ENCODE results near the gene ZNF747. TPM values are rescaled to one million over a fixed set of nuclear protein-coding genes. Genes with fewer than 3 reads are reported as not detected.
A peak's percentile ranks its signal among the peaks of the same experiment; 100 is the strongest.

The ZNF747 gene
- total and polyA plus RNA-seq, 3 experiments from 2014 or later, result 8.4 to 17.0 (median 13.5) TPM

GRCh38 chr16:30556125-30556473 lies 21.4 kb upstream of the ZNF747 start:
- Histone ChIP-seq H3K36me3 (ENCODE audit: insufficient read depth, low read length) (peaks cover 15% of the 10 kb centered on the region), H3K4me3 (ENCODE audit: low read length) (no peak overlapping the region), H3K9me3 (ENCODE audit: low read length) (no peaks in the 10 kb centered on the region), H3K27ac (ENCODE audit: low read depth, low read length) (no peak overlapping the region), H3K4me1 (ENCODE audit: insufficient read depth, low read length) (peaks cover 48% of the 10 kb centered on the region), H3K27me3 (ENCODE audit: insufficient read depth, low read length, poor library complexity, severe bottlenecking) (no peaks in the 10 kb centered on the region)
- H3K4me1 Mint-ChIP-seq, result peaks cover 53 to 77% (median 56%) of the 10 kb centered on the region in 3 donors
- peak overlapping the region; percentile 50 to 95 (median 88) for H3K4me3 Mint-ChIP-seq
- H3K9me3 Mint-ChIP-seq, result no peaks in the 10 kb centered on the region
- ChIA-PET POLR2A (interaction anchor here (6.7 kb wide), 1 partner anchor 22 kb away, joined by 71 read pairs; the partner anchor contains the start of gene ZNF747), CTCF (interaction anchor here (2.8 kb wide), 1 partner anchor 15 kb away, joined by 19 read pairs; the partner anchor contains the start of gene ZNF688)
- H3K27me3 Mint-ChIP-seq, result peaks cover 0 to 4% of the 10 kb centered on the region in 2 donors
- no peak for DNase-seq
- H3K27ac Mint-ChIP-seq, result peak overlapping the region in 5 of 8 donors; percentile 33 to 92 (median 87)
- peaks cover 0 to 40% (median 2%) of the 10 kb centered on the region in 3 donors for H3K36me3 Mint-ChIP-seq

- CTCF ChIA-PET, result interaction anchor here (1.3 to 4.2 kb wide), 3 partner anchors 9 to 20 kb away, joined by 3 to 31 read pairs (median 3); partner anchors contain the start of gene ZNF747
- DNase-seq, result no peak
- Histone ChIP-seq H3K27ac (ENCODE audit: low read depth, low read length) (no peak overlapping the region), H3K36me3 (ENCODE audit: insufficient read depth, low read length) (peaks cover 15% of the 10 kb centered on the region), H3K27me3 (ENCODE audit: insufficient read depth, low read length, poor library complexity, severe bottlenecking) (no peaks in the 10 kb centered on the region), H3K4me3 (ENCODE audit: low read length) (no peak overlapping the region), H3K4me1 (ENCODE audit: insufficient read depth, low read length) (peaks cover 51% of the 10 kb centered on the region), H3K9me3 (ENCODE audit: low read length) (no peaks in the 10 kb centered on the region)
- Mint-ChIP-seq H3K4me3 (peak overlapping the region in 6 of 7 donors; percentile 50 to 95 (median 87)), H3K27ac (peak overlapping the region in 2 of 8 donors; percentile 83 to 87), H3K9me3 (no peaks in the 10 kb centered on the region), H3K36me3 (peaks cover 0 to 40% (median 2%) of the 10 kb centered on the region in 3 donors), H3K4me1 (peaks cover 51 to 77% (median 55%) of the 10 kb centered on the region in 3 donors), H3K27me3 (peaks cover 0 to 4% of the 10 kb centered on the region in 2 donors)
- POLR2A ChIA-PET, result interaction anchor here (6.7 kb wide), 1 partner anchor 21 kb away, joined by 71 read pairs; the partner anchor contains the start of gene ZNF747
Observed at GRCh38 chr16:30555315-30556124, 20.9 kb upstream of the ZNF747 start.

GRCh38 chr16:30554557-30555314 lies 20.1 kb upstream of the ZNF747 start:
- ChIA-PET CTCF (interaction anchor here (1.3 to 4.2 kb wide), 3 partner anchors 8 to 19 kb away, joined by 3 to 31 read pairs (median 3); partner anchors contain the start of gene ZNF747), POLR2A (interaction anchor here (0.6 to 6.7 kb wide), 2 partner anchors 20 to 141 kb away, joined by 4 to 71 read pairs; partner anchors contain the start of gene ZNF747)
- Histone ChIP-seq H3K27me3 (ENCODE audit: insufficient read depth, low read length, poor library complexity, severe bottlenecking) (no peaks in the 10 kb centered on the region), H3K36me3 (ENCODE audit: insufficient read depth, low read length) (peaks cover 15% of the 10 kb centered on the region), H3K9me3 (ENCODE audit: low read length) (no peaks in the 10 kb centered on the region), H3K4me3 (ENCODE audit: low read length) (no peak overlapping the region), H3K4me1 (ENCODE audit: insufficient read depth, low read length) (peaks cover 51% of the 10 kb centered on the region), H3K27ac (ENCODE audit: low read depth, low read length) (no peak overlapping the region)
- peak overlapping the region in 3 of 7 donors; percentile 19 to 84 (median 65) for H3K4me3 Mint-ChIP-seq
- H3K9me3 Mint-ChIP-seq, result no peaks in the 10 kb centered on the region
- peaks cover 0 to 4% of the 10 kb centered on the region in 2 donors for H3K27me3 Mint-ChIP-seq
- H3K27ac Mint-ChIP-seq, result peak overlapping the region in 2 of 8 donors; percentile 95 to 96
- DNase-seq, result no peak
- H3K4me1 Mint-ChIP-seq, result peaks cover 51 to 80% (median 55%) of the 10 kb centered on the region in 3 donors
- H3K36me3 Mint-ChIP-seq, result peaks cover 0 to 40% (median 2%) of the 10 kb centered on the region in 3 donors

- Mint-ChIP-seq H3K27me3 (peaks cover 0 to 3% of the 10 kb centered on the region in 2 donors), H3K36me3 (peaks cover 0 to 40% (median 2%) of the 10 kb centered on the region in 3 donors), H3K4me1 (peaks cover 48 to 77% (median 53%) of the 10 kb centered on the region in 3 donors), H3K9me3 (no peaks in the 10 kb centered on the region), H3K27ac (peak overlapping the region; percentile 54 to 97 (median 94)), H3K4me3 (peak overlapping the region in 5 of 7 donors; percentile 4 to 65 (median 35))
- Histone ChIP-seq H3K27ac (ENCODE audit: low read depth, low read length) (peak overlapping the region; percentile 38), H3K27me3 (ENCODE audit: insufficient read depth, low read length, poor library complexity, severe bottlenecking) (no peaks in the 10 kb centered on the region), H3K9me3 (ENCODE audit: low read length) (no peaks in the 10 kb centered on the region), H3K4me1 (ENCODE audit: insufficient read depth, low read length) (peaks cover 46% of the 10 kb centered on the region), H3K4me3 (ENCODE audit: low read length) (no peak overlapping the region), H3K36me3 (ENCODE audit: insufficient read depth, low read length) (peaks cover 15% of the 10 kb centered on the region)
- ChIA-PET POLR2A (interaction anchor here (6.7 kb wide), 1 partner anchor 19 kb away, joined by 71 read pairs; the partner anchor contains the start of gene ZNF747), CTCF (interaction anchor here (4.2 kb wide), 1 partner anchor 18 kb away, joined by 31 read pairs; the partner anchor contains the start of gene ZNF747)
- no peak for DNase-seq
Observed at GRCh38 chr16:30553393-30553899, 18.8 kb upstream of the ZNF747 start.

GRCh38 chr16:30552956-30553355 lies 18.3 kb upstream of the ZNF747 start:
- H3K27ac ChIP-seq (ENCODE audit: low read depth, low read length), result peak overlapping the region; percentile 38
- peaks cover 46% of the 10 kb centered on the region for H3K4me1 ChIP-seq (ENCODE audit: insufficient read depth, low read length)
- Mint-ChIP-seq H3K4me3 (peak overlapping the region in 4 of 7 donors; percentile 40 to 65 (median 59)), H3K27ac (peak overlapping the region; percentile 82 to 97 (median 94)), H3K27me3 (peaks cover 0 to 3% of the 10 kb centered on the region in 2 donors), H3K9me3 (no peaks in the 10 kb centered on the region), H3K4me1 (peaks cover 49 to 79% (median 57%) of the 10 kb centered on the region in 3 donors), H3K36me3 (peaks cover 0 to 37% (median 2%) of the 10 kb centered on the region in 3 donors)
- no peaks in the 10 kb centered on the region for H3K9me3 ChIP-seq (ENCODE audit: low read length)
- no peak overlapping the region for H3K4me3 ChIP-seq (ENCODE audit: low read length)
- DNase-seq, result no peak
- no peaks in the 10 kb centered on the region for H3K27me3 ChIP-seq (ENCODE audit: insufficient read depth, low read length, poor library complexity, severe bottlenecking)
- POLR2A ChIA-PET, result interaction anchor here (1.4 to 6.7 kb wide), 2 partner anchors 19 to 182 kb away, joined by 6 to 71 read pairs; partner anchors contain the start of gene ZNF747
- H3K36me3 ChIP-seq (ENCODE audit: insufficient read depth, low read length), result peaks cover 15% of the 10 kb centered on the region
- CTCF ChIA-PET, result interaction anchor here (1.0 to 4.2 kb wide), 3 partner anchors 18 to 123 kb away, joined by 3 to 31 read pairs (median 4); partner anchors contain the start of gene ZNF747

GRCh38 chr16:30551781-30552180 lies 17.1 kb upstream of the ZNF747 start:
- peaks cover 0 to 34% (median 2%) of the 10 kb centered on the region in 3 donors for H3K36me3 Mint-ChIP-seq
- H3K4me3 Mint-ChIP-seq, result peak overlapping the region; percentile 64 to 89 (median 80)
- H3K27ac Mint-ChIP-seq, result peak overlapping the region; percentile 82 to 97 (median 94)
- Histone ChIP-seq H3K36me3 (ENCODE audit: insufficient read depth, low read length) (peaks cover 15% of the 10 kb centered on the region), H3K4me3 (ENCODE audit: low read length) (peak overlapping the region; percentile 37), H3K27ac (ENCODE audit: low read depth, low read length) (peak overlapping the region; percentile 24), H3K27me3 (ENCODE audit: insufficient read depth, low read length, poor library complexity, severe bottlenecking) (no peaks in the 10 kb centered on the region), H3K9me3 (ENCODE audit: low read length) (no peaks in the 10 kb centered on the region), H3K4me1 (ENCODE audit: insufficient read depth, low read length) (peaks cover 42% of the 10 kb centered on the region)
- POLR2A ChIA-PET, result interaction anchor here (0.6 to 1.4 kb wide), 15 partner anchors 9 to 180 kb away, joined by 3 to 21 read pairs (median 5); partner anchors contain the start of genes ZNF688 and ZNF747
- peaks cover 50 to 75% (median 58%) of the 10 kb centered on the region in 3 donors for H3K4me1 Mint-ChIP-seq
- H3K27me3 Mint-ChIP-seq, result peaks cover 0 to 3% of the 10 kb centered on the region in 2 donors
- no peaks in the 10 kb centered on the region for H3K9me3 Mint-ChIP-seq
- peak; percentile 59 to 86 (median 71) for DNase-seq
- CTCF ChIA-PET, result interaction anchor here (0.6 to 4.2 kb wide), 8 partner anchors 16 to 154 kb away, joined by 3 to 31 read pairs (median 4); partner anchors contain the start of gene ZNF747

Data from CD8-positive, alpha-beta memory T cell (primary cell).